GM12878 (cell line): ENCODE results near the gene AP4B1. TPM values are rescaled to one million over a fixed set of nuclear protein-coding genes. Genes with fewer than 3 reads are reported as not detected.

Experiments used
- BCL11A ChIP-seq: IDR thresholded peaks from 2 replicates; pipeline ENCODE4 v1.6.1; 2011; ENCODE audit warnings: low read depth, low read length
- CREB1 ChIP-seq: IDR thresholded peaks from 2 replicates; pipeline ENCODE4 v1.6.1; 2012; ENCODE audit warnings: low read depth, mild to moderate bottlenecking, inconsistent platforms
- E2F4 ChIP-seq: IDR thresholded peaks from 2 replicates; pipeline ENCODE4 v1.6.1; 2012; ENCODE audit warnings: low read depth, low read length, improper control_type of control experiment
- EGR1 ChIP-seq, 2 experiments: IDR thresholded peaks; 1 replicate in 1 of 2; 2 replicates in 1 of 2; pipeline ENCODE4 v1.6.1; 2011 to 2012; ENCODE audit warnings: low read depth in 2 of 2, low read length in 2 of 2, borderline replicate concordance in 1 of 2, mild to moderate bottlenecking in 1 of 2, moderate library complexity in 1 of 2
- EZH2 ChIP-seq: IDR thresholded peaks from 2 replicates; pipeline ENCODE4 v1.6.1; 2012; ENCODE audit warnings: low read depth, mild to moderate bottlenecking, control low read depth, inconsistent platforms, low read length, borderline replicate concordance; ENCODE audit not compliant: control insufficient read depth
- FOXK2 ChIP-seq: fragments of 450-650 bp; IDR thresholded peaks from 2 replicates; pipeline ENCODE4 v1.6.1; 2017; ENCODE audit warnings: mild to moderate bottlenecking, moderate library complexity
- GATAD2B ChIP-seq: fragments of 450-650 bp; conservative IDR thresholded peaks from 2 replicates; pipeline ENCODE4 v1.6.1; 2017; ENCODE audit warnings: low read depth, mild to moderate bottlenecking, moderate library complexity
- HDAC2 ChIP-seq: fragments of 200-600 bp; sonication (generic); IDR thresholded peaks from 2 replicates; pipeline ENCODE4 v1.6.1; 2017
- KLF5 ChIP-seq: fragments of 450-650 bp; IDR thresholded peaks from 2 replicates; pipeline ENCODE4 v1.6.1; 2014; ENCODE audit warnings: mild to moderate bottlenecking; ENCODE audit not compliant: partially characterized antibody
- MEF2B ChIP-seq: fragments of 450-650 bp; IDR thresholded peaks from 2 replicates; pipeline ENCODE4 v1.6.1; 2018; ENCODE audit warnings: mild to moderate bottlenecking, moderate library complexity; ENCODE audit not compliant: partially characterized antibody, poor library complexity, severe bottlenecking
- POU2F2 ChIP-seq: IDR thresholded peaks from 3 replicates; pipeline ENCODE4 v1.6.1; 2011; ENCODE audit warnings: low read depth, mild to moderate bottlenecking, low read length, borderline replicate concordance
- REST ChIP-seq: IDR thresholded peaks from 2 replicates; pipeline ENCODE4 v1.6.1; 2012; ENCODE audit warnings: mild to moderate bottlenecking, low read depth, low read length
- SPI1 ChIP-seq: IDR thresholded peaks from 2 replicates; pipeline ENCODE4 v1.6.1; 2011; ENCODE audit warnings: low read depth, mild to moderate bottlenecking, low read length, moderate library complexity, borderline replicate concordance; ENCODE audit not compliant: insufficient read depth
- STAT3 ChIP-seq: IDR thresholded peaks from 2 replicates; pipeline ENCODE4 v1.6.1; 2011; ENCODE audit warnings: low read depth, low read length, improper control_type of control experiment
- USF2 ChIP-seq: IDR thresholded peaks from 2 replicates; pipeline ENCODE4 v1.6.1; 2011; ENCODE audit warnings: low read depth, low read length, improper control_type of control experiment, borderline replicate concordance
- ZBTB40 ChIP-seq: fragments of 450-650 bp; IDR thresholded peaks from 2 replicates; pipeline ENCODE4 v1.6.1; 2016; ENCODE audit warnings: mild to moderate bottlenecking, moderate library complexity, borderline replicate concordance
- ZSCAN29 ChIP-seq: fragments of 450-650 bp; IDR thresholded peaks from 2 replicates; pipeline ENCODE4 v1.6.1; 2017; ENCODE audit warnings: mild to moderate bottlenecking, moderate library complexity
- polyA plus RNA-seq, 11 experiments: library from polyadenylated mRNA; depleted of rRNA in 4 of 11; unstranded in 6 of 11; stranded (reverse) in 5 of 11; fragments of >200 nt; fragmentation: Nextera tagmentation in 4 of 11; fragmentation: Illumina TruSeq in 1 of 11; extraction: Ambion mirVana in 4 of 11; extraction: Trizol in 1 of 11; gene quantifications; 1 replicate in 1 of 11; 2 replicates in 10 of 11; pipeline versions ENCODE4 v1.2.1 to v1.2.3, GENCODE V29; 2011 to 2016; ENCODE audit warnings: inconsistent platforms in 2 of 11, missing spikeins in 2 of 11, low read depth in 1 of 11
- total RNA-seq, 4 experiments: library from RNA; depleted of rRNA in 3 of 4; stranded (reverse); fragments of >200 nt in 3 of 4; fragmentation: Illumina TruSeq in 1 of 4; extraction: Trizol in 1 of 4; gene quantifications; 2 replicates each; pipeline versions ENCODE4 v1.2.1 to v1.2.3, GENCODE V29; 2013 to 2021

AP4B1 gene
- total and polyA plus RNA-seq, 10 of the 15 experiments (the other 5 are each of a cell fraction or from before 2014, with no cell fraction given), result 27.2 to 61.0 (median 33.0) TPM

DNA sequence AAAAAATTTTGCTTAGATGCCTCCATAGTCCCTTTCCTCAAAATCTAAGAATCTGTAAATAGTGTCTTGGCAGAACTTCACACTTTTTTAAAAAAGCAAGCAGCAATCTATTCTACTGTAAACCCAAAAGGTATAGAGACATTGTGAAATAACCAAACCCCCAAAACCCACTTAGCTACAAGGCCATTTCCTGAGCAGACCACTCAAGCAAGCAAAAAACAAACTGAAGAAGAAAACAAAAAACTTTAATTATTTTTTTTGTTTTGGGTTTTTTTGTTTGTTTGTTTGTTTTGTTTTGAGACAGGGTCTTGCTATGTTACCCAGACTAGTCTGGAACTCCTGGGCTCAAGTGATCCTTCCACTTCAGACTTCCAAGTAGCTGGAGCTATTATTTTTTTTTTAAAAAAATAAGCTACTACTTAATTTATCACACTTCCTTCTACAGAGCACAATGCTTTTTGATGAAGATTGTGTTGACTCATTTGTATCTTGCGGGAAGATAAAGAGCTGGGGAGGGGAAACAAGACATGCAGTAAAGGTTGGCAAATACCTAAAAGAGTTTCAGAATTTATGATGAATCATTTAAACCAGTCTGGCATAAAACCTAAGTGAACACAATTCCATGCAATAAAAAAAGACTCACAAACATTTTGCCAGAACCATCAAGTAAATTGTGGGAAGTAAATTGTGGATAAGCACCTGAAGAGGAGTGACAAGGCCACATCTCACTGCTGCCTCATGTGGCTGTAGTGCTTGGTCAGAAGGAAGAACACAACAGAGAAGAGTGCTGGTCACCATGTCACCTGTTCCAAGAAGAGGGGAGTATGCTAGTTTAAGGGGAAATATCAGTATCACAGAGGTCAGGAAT lies 30.4 kb downstream of the AP4B1 start (continued):
- TF ChIP-seq MEF2B, result peak; percentile 32
- no peak for TF ChIP-seq POU2F2
- TF ChIP-seq CREB1, result no peak; the same call in 1 of the 2 replicates
- no peak for TF ChIP-seq STAT3
- TF ChIP-seq E2F4, result no peak
- peak; percentile 55; the same call in 1 of the 2 replicates for TF ChIP-seq ZBTB40
- TF ChIP-seq BCL11A, result no peak
- TF ChIP-seq EZH2, result no peak
- TF ChIP-seq EGR1 (IDR thresholded peaks at IDR 0.05; ENCODE audit: borderline replicate concordance in 1 of 2, low read depth in 2 of 2, low read length in 2 of 2), result no peak
- no peak for TF ChIP-seq KLF5
- no peak for TF ChIP-seq REST
- TF ChIP-seq FOXK2, result no peak
- no peak for TF ChIP-seq HDAC2
- no peak for TF ChIP-seq ZSCAN29
- TF ChIP-seq USF2, result no peak; the same call in 1 of the 2 replicates
- TF ChIP-seq GATAD2B, result no peak
- TF ChIP-seq SPI1, result peak; percentile 26; the same call in 1 of the 2 replicates
